Fibroblast of mammary gland (primary cell): ENCODE results near the gene FAIM2.

Source experiments
- DNase-seq: peaks from one replicate; pipeline ENCODE4 v3.0.0-alpha.2; 2010; ENCODE audit warnings: low read depth
- H3K4me3 ChIP-seq: 2 replicates; pipeline ENCODE4 v1.5.1; 2011; ENCODE audit warnings: low read depth, mild to moderate bottlenecking, low read length, moderate library complexity; ENCODE audit not compliant: control insufficient read depth
- TF ChIP-seq, protein P1 (sequence below): conservative IDR thresholded peaks from 2 replicates; pipeline ENCODE4 v1.5.1; 2011; ENCODE audit warnings: low read depth, low read length, inconsistent platforms; ENCODE audit not compliant: control insufficient read depth, insufficient read depth

FAIM2 gene

DNA sequence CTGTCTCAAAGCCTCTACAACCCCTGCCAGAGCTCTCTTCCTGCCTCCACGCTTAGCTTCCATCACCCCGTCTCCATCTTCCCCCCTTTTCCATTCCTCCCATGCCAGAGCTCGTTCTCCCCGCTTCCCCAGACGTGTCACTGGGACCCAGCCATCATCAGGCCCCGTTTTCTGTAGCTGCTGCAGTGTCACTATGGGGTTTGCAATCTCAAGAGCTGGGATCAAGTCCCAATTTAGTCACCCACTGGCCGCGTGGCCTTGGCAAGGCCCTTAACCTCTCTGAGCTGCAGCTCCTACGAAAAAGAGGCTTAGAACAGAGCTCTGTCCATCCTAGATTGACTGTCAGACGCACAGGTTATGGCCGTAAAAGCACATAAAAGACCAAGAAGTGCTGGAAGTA, 901 bp upstream of the FAIM2 start:
- no peak overlapping the region for H3K4me3 ChIP-seq
- DNase-seq, result no peak
- TF ChIP-seq, protein P1, sequence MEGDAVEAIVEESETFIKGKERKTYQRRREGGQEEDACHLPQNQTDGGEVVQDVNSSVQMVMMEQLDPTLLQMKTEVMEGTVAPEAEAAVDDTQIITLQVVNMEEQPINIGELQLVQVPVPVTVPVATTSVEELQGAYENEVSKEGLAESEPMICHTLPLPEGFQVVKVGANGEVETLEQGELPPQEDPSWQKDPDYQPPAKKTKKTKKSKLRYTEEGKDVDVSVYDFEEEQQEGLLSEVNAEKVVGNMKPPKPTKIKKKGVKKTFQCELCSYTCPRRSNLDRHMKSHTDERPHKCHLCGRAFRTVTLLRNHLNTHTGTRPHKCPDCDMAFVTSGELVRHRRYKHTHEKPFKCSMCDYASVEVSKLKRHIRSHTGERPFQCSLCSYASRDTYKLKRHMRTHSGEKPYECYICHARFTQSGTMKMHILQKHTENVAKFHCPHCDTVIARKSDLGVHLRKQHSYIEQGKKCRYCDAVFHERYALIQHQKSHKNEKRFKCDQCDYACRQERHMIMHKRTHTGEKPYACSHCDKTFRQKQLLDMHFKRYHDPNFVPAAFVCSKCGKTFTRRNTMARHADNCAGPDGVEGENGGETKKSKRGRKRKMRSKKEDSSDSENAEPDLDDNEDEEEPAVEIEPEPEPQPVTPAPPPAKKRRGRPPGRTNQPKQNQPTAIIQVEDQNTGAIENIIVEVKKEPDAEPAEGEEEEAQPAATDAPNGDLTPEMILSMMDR, result no peak

DNA sequence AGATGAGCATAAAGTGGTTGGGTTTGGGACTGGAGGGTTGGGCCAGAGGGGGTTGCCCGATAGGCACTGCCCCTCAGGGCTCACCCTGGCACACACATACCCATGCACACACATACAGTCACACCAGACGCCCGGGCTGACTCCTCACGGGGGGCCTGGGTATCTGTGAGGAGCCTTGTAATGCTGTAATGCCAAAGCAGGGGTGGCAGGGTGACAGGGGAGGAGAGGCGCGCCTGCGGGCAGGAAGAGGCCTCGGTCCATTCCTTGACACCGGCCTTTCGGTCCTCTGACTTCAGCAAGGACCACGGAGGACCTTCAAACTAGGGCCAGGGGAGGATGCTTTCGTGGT, 375 bp downstream of the FAIM2 start:
- TF ChIP-seq, protein P1, result no peak
- no peak for DNase-seq
- H3K4me3 ChIP-seq, result peak overlapping the region; percentile 27

DNA sequence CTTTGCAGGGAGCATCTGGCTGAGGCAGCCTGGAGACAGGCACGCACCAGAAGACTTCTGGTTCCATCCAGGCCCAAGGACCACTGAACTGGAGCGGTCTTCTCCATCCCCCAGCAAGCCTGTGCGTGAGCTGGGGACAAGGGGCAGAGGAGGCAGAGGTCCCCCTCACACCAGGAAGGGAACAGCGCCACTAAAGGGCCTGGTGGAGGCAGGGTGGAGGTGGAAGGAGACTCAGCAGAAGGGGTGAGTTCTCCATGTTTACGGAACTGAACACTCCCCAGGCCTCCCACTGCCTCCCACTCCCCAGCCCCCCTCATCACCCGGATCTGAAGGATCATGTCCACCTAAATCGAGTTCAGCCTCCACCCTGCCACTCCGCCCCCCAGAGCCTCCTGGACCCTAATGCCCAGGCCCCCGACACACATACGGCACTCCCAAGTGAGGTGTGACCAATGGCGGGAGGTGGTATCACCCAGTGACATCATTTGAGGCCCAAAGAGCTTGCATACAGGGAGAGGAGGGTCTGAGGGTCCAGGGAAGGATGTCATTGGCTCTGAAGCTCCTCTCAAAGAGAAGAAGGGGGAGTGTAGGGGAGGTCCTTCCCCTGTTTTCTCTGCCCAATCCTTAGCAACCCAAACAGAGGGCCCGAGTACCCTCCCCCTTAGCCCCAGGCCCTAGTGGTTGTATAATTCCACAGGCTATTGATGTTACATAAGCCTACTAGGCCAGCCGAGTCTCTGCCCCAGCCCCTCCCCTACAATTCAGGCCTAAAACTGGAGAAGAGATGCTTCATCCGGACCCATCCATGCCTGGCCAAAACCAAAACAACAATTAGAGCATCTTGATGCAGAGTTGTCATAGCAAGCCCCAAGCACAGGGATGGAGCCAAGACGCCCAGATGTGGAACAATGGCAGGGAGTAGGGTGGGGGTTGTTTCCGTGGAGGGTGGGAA, 1.0 kb downstream of the FAIM2 start:
- TF ChIP-seq, protein P1, result no peak
- DNase-seq, result no peak
- no peak overlapping the region for H3K4me3 ChIP-seq

DNA sequence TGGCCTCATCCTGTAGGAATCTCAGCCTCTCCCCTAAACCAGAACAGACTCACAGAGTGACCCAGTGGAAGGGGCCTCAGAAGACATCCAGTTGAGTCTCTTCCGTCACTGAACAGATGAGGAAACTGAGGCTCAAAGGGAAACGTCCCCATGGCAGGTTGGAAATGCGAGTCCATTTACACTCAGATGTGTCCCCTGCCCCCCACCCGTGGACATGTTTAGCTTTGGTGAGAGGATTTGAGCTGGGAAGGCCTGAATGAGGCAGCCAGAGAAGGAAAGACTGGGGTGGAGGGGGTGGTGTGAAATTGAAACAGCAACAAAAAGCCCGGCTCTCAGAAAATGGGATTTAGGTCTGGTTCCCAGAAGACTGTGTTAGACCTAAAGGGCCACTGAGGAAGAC, 1.7 kb downstream of the FAIM2 start:
- DNase-seq, result no peak
- TF ChIP-seq, protein P1, result no peak
- no peak overlapping the region for H3K4me3 ChIP-seq

DNA sequence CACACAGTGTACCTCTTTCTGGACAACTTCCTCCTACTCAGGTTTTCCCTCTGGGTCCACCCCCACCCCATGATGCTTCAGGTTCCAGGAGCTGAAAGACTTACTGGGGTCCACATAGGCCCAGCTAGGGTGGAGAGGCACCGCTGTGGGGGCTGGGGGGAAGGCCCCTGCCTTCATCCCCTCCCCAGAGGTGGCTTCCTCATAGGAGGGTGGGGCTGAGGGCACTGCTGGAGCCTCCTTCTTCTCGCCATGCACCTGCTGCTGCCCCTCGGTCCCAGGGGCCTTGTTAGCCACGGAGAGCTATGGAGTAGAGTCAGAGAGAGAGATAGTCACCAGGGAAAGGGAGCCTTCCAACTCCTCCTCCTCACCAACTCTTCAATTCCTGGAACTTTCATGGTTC, 2.7 kb downstream of the FAIM2 start:
- no peak for DNase-seq
- TF ChIP-seq, protein P1, result no peak
- H3K4me3 ChIP-seq, result no peak overlapping the region

DNA sequence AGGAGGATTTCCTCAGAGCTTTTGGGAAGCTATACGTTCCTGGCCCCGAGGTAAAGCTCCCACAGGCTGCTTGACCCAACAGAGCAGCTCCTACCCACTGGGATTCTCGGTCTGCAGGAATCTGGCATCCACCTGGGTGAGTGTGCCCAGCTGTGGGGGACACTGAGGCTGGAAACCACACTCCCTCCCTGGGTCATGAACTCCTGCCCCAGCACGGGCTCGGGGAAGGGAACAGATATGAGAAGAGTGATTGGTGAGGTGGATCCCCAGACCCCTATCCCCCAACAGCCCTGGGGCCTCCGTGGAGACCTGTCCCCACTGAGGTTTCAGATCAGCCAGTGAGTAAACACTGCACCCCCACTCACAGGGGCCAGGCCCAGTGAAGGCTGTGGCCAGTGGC, 3.3 kb downstream of the FAIM2 start:
- no peak overlapping the region for H3K4me3 ChIP-seq
- TF ChIP-seq, protein P1, result no peak
- DNase-seq, result no peak
